Body of pancreas (tissue), 4 donors: ENCODE data around the gene SLC18A2. TPM values are rescaled to one million over a fixed set of nuclear protein-coding genes. Genes with fewer than 3 reads are reported as not detected.

Experiments used
- ATAC-seq: fragments of 150-250 bp; one replicate; pipeline ENCODE4 v1.9.1; 2016
- DNase-seq, 4 donors: peaks; one replicate each; pipeline ENCODE4 v3.0.0-alpha.2; 2019
- H3K27ac ChIP-seq, 4 donors: fragments of 200-600 bp; sonication (generic); 1 replicate in 3 of 4; 2 replicates in 1 of 4; pipeline versions ENCODE4 v1.5.1 to v1.6.1; 2016 to 2019; ENCODE audit warnings: mild to moderate bottlenecking in 1 of 4, mixed read lengths in 1 of 4, moderate library complexity in 1 of 4
- H3K27me3 ChIP-seq, 2 donors: fragments of 200-600 bp; sonication (generic); one replicate each; pipeline ENCODE4 v1.6.0; 2016; ENCODE audit warnings: mild to moderate bottlenecking in 1 of 2
- H3K36me3 ChIP-seq, 2 donors: fragments of 200-600 bp; sonication (generic); replicated peaks in 1 of 2; 2 replicates each; pipeline ENCODE4 v1.5.1; 2016; ENCODE audit warnings: low read depth in 2 of 2; ENCODE audit not compliant: insufficient read depth in 1 of 2
- H3K4me1 ChIP-seq: fragments of 200-600 bp; sonication (generic); one replicate; pipeline ENCODE4 v1.6.0; 2016
- H3K4me3 ChIP-seq, 2 donors: fragments of 200-600 bp; sonication (generic); 1 replicate in 1 of 2; 2 replicates in 1 of 2; pipeline ENCODE4 v1.5.1; 2016 to 2019
- H3K9me3 ChIP-seq, 3 donors: fragments of 200-600 bp; sonication (generic); 1 replicate in 2 of 3; 2 replicates in 1 of 3; pipeline ENCODE4 v1.5.1; 2016
- POLR2A ChIP-seq, 3 donors: fragments of 450-650 bp; IDR thresholded peaks; one replicate each; pipeline ENCODE4 v1.6.1; 2016; ENCODE audit warnings: antibody characterized with exemption in 3 of 3, mild to moderate bottlenecking in 2 of 3
- WGBS, 2 donors: methylation state at CpG; one replicate each; pipeline ENCODE4 v1.1.5; 2017; 5-methylcytosine and 5-hydroxymethylcytosine counted together
- intact Hi-C: fragments of 100-400 bp; cut with DNase I; formaldehyde crosslinking; loops from one replicate; pipeline ENCODE4 v1.15.1; 2023
- total RNA-seq, 2 donors: library from RNA; depleted of rRNA; stranded (reverse); fragments of >200 nt; gene quantifications; one replicate each; pipeline ENCODE4 v1.1.0, GENCODE V29; 2016
- TF ChIP-seq, protein P1 (sequence below), 7 experiments: fragments of 450-650 bp in 4 of 7; fragments of 200-600 bp in 3 of 7; sonication (generic) in 3 of 7; IDR thresholded peaks; one replicate each; pipeline ENCODE4 v1.5.1; 2016 to 2019; ENCODE audit warnings: antibody characterized with exemption in 7 of 7

SLC18A2 gene
- total RNA-seq, 2 donors from 2014 or later = 1.6 to 2.3 TPM

- TF ChIP-seq, protein P1, sequence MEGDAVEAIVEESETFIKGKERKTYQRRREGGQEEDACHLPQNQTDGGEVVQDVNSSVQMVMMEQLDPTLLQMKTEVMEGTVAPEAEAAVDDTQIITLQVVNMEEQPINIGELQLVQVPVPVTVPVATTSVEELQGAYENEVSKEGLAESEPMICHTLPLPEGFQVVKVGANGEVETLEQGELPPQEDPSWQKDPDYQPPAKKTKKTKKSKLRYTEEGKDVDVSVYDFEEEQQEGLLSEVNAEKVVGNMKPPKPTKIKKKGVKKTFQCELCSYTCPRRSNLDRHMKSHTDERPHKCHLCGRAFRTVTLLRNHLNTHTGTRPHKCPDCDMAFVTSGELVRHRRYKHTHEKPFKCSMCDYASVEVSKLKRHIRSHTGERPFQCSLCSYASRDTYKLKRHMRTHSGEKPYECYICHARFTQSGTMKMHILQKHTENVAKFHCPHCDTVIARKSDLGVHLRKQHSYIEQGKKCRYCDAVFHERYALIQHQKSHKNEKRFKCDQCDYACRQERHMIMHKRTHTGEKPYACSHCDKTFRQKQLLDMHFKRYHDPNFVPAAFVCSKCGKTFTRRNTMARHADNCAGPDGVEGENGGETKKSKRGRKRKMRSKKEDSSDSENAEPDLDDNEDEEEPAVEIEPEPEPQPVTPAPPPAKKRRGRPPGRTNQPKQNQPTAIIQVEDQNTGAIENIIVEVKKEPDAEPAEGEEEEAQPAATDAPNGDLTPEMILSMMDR (IDR thresholded peaks at IDR 0.05) = no peak
- no peak for TF ChIP-seq POLR2A (IDR thresholded peaks at IDR 0.05)
- WGBS, 2 donors = 87 to 93% methylated on average over 5 of the region's 5 CpGs
- H3K4me3 ChIP-seq = no peak overlapping the region
- intact Hi-C loops = loop anchor here (5.0 kb wide), 1 partner anchor 95 kb away; no protein-coding TSS in a partner anchor
- DNase-seq (no peak), ATAC-seq (no peak)
- H3K27ac ChIP-seq = no peak overlapping the region
- H3K9me3 ChIP-seq = no peaks in the 10 kb centered on the region
- no peaks in the 10 kb centered on the region for H3K4me1 ChIP-seq
- no peaks in the 10 kb centered on the region for H3K36me3 ChIP-seq
- H3K27me3 ChIP-seq = no peaks in the 10 kb centered on the region
Measured at GRCh38 chr10:117222552-117222951, 18.4 kb upstream of the SLC18A2 start.

DNA sequence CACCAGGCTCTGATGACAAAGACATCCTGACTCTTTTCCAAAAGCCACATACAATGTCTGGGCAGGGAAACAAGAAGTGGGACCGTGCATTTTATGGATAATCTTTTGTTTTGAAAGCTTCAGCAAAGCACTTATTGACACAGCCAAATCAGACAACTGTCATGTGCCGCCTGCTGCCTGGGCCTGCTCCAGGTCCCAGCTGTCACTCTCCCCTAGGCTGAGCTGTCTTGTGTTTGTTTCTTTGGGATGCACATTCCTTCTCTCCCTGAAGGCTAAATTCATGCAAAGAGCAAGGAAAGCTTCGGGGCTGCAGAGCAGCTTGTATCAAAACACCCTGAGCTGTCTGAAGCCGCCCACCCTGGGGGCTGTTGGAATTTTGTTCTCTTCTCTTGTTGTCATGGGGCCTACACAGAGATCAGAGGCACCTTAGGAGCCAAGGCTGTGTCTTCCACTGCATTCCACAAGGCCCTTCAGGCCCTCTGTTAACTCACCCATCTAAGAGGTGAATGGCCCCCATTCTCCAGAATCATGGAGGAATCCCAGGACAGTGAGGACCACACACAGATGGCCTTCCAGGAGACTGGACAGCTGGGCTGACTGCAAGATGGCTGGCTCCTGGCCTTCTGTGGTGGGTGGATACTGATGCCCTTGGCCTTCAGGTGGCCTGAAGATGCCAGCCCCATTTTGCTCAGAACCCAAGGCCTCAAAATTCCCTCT lies 17.8 kb upstream of the SLC18A2 start:
- H3K4me3 ChIP-seq = no peak overlapping the region
- 49 to 66% methylated on average over 4 of the region's 4 CpGs for WGBS, 2 donors
- no peaks in the 10 kb centered on the region for H3K4me1 ChIP-seq
- H3K36me3 ChIP-seq = no peaks in the 10 kb centered on the region
- no peak overlapping the region for H3K27ac ChIP-seq
- ATAC-seq (no peak), DNase-seq (no peak)
- no peaks in the 10 kb centered on the region for H3K27me3 ChIP-seq
- intact Hi-C loops = loop anchor here (5.0 kb wide), 1 partner anchor 94 kb away; no protein-coding TSS in a partner anchor
- TF ChIP-seq, protein P1 (IDR thresholded peaks at IDR 0.05) = no peak
- TF ChIP-seq POLR2A (IDR thresholded peaks at IDR 0.05) = no peak
- no peaks in the 10 kb centered on the region for H3K9me3 ChIP-seq

- WGBS, 2 donors = 78 to 80% methylated on average over 7 of the region's 7 CpGs
- Histone ChIP-seq H3K9me3 (no peaks in the 10 kb centered on the region), H3K27me3 (no peaks in the 10 kb centered on the region), H3K4me1 (no peaks in the 10 kb centered on the region), H3K4me3 (no peak overlapping the region), H3K36me3 (no peaks in the 10 kb centered on the region), H3K27ac (no peak overlapping the region)
- DNase-seq (no peak), ATAC-seq (no peak)
- intact Hi-C loops = loop anchor here (5.0 kb wide), 1 partner anchor 93 kb away; no protein-coding TSS in a partner anchor
- TF ChIP-seq POLR2A (IDR thresholded peaks at IDR 0.05) = no peak
- TF ChIP-seq, protein P1 (IDR thresholded peaks at IDR 0.05) = no peak
Measured at GRCh38 chr10:117223693-117224430, 17.1 kb upstream of the SLC18A2 start.

- ATAC-seq (no peak), DNase-seq (no peak)
- no peaks in the 10 kb centered on the region for H3K27me3 ChIP-seq
- no peak overlapping the region for H3K27ac ChIP-seq
- no peaks in the 10 kb centered on the region for H3K9me3 ChIP-seq
- 61 to 76% methylated on average over 3 of the region's 3 CpGs for WGBS, 2 donors
- TF ChIP-seq, protein P1 (IDR thresholded peaks at IDR 0.05) = no peak
- no peak for TF ChIP-seq POLR2A (IDR thresholded peaks at IDR 0.05)
- intact Hi-C loops = loop anchor here (5.0 kb wide), 1 partner anchor 92 kb away; no protein-coding TSS in a partner anchor
- H3K36me3 ChIP-seq = no peaks in the 10 kb centered on the region
- no peaks in the 10 kb centered on the region for H3K4me1 ChIP-seq
- H3K4me3 ChIP-seq = no peak overlapping the region
Measured at GRCh38 chr10:117224881-117225280, 16.0 kb upstream of the SLC18A2 start.
